Measurements from ENCODE around the gene TLR1.

GRCh38 chr4:38764277-38764676 lies 40.3 kb downstream of the TLR1 start:
- TF ChIP-seq, protein P1, sequence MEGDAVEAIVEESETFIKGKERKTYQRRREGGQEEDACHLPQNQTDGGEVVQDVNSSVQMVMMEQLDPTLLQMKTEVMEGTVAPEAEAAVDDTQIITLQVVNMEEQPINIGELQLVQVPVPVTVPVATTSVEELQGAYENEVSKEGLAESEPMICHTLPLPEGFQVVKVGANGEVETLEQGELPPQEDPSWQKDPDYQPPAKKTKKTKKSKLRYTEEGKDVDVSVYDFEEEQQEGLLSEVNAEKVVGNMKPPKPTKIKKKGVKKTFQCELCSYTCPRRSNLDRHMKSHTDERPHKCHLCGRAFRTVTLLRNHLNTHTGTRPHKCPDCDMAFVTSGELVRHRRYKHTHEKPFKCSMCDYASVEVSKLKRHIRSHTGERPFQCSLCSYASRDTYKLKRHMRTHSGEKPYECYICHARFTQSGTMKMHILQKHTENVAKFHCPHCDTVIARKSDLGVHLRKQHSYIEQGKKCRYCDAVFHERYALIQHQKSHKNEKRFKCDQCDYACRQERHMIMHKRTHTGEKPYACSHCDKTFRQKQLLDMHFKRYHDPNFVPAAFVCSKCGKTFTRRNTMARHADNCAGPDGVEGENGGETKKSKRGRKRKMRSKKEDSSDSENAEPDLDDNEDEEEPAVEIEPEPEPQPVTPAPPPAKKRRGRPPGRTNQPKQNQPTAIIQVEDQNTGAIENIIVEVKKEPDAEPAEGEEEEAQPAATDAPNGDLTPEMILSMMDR (IDR thresholded peaks at IDR 0.05; ENCODE audit: low read length): no peak
- TF ChIP-seq EZH2 (IDR thresholded peaks at IDR 0.05; ENCODE audit: borderline replicate concordance, low read length): no peak

Data from OCI-LY1 (cell line).